ENCODE data around the gene BRIP1.
"Not testable (repeated sequence)": the region's sequence is repeated elsewhere in the genome, so short reads cannot be mapped to it uniquely, and the experiment has no call there.

The BRIP1 gene

GRCh38 chr17:61795546-61795945, 67.8 kb downstream of the BRIP1 start:
- no peak for DNase-seq

DNA sequence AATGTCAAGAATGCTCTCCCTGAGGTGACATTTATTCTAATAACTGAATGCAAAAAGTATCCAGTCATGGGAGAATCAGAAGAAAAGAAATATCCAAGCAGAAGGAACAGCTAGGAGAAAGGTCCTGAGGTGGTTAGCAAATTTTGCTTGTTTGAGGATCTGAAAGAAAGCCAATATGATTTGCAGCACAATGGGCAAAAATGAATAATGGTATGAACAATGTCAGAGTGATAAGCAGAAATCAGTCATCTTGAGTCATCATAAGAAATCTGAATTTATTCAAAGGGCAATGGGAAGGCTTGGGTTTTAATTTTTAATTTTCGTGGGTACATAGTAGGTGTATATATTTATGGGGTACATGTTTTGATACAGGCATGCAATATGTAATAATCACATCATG, 68.5 kb downstream of the BRIP1 start:
- DNase-seq = no peak

DNA sequence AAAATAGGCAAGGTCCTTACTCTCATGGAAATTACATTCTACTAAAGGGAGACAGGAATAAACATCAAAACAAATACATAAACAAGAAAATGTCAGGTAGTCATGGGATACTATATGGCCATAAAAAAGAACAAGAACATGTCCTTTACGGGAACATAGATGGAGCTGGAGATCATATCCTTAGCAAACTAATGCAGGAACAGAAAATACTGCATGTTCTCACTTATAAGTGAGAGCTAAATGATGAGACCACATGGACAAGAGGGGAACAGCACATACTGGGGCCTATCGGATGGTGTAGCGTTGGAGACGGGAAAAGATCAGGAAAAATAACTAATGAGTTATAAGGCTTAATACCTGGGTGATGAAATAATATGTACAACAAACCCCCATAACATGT, 69.1 kb downstream of the BRIP1 start:
- DNase-seq = no peak

DNA sequence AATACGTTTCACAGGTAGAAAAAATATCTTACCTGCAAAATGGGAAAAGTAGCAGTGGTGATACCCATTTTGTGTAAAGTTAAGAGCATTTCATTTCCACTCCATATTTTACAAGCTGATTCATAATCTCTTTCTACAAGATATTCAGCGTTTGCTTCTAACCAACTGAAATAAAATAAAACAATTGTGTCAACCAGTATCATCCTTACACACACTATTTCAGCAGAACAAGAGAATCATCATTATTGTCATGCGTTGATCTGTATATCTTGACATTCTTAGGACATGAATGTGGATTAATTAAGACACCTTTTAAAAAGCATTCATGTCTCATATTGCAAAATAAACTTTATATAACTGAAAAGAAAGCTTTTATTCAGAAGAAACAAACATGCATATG, 69.8 kb downstream of the BRIP1 start:
- no peak for DNase-seq

DNA sequence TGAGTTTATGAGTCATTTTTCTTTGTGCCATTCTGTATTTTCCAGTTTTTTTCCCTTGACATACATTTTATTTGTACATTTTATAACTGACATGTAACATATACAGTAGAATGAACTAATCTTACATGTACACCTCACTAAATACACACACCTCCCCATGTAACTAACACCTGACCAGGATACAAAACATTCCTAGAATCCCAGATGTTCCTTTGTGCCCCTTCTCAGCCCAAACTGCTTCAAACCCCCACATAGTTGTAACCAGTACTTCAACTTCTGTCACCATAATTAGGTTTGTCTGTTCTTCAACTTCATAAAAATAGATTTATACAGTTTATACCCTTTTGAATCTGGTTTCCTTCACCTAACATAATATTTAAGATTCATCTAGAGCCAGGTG, 73.5 kb downstream of the BRIP1 start:
- DNase-seq = no peak

GRCh38 chr17:61786088-61786487, 77.2 kb downstream of the BRIP1 start:
- DNase-seq = no peak

DNA sequence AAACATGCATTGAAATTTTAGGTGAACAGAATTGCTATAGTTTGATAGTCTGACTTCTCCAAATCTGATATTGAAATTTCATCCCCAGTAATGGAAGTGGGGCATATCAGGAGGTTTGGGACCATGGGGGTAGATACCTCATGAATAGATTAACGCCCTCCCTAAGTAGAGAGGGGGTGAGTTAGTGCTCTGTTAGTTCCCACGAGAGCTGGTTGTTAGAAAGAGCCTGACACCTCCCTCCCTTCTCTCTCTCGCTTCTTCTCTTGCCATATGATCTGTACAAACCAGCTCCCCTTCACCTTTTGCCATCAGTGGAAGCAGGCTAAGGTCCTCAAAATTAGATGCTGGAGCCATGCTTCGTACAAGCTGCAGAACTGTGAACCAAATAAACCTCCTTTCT, 78.8 kb downstream of the BRIP1 start:
- DNase-seq = no peak

DNA sequence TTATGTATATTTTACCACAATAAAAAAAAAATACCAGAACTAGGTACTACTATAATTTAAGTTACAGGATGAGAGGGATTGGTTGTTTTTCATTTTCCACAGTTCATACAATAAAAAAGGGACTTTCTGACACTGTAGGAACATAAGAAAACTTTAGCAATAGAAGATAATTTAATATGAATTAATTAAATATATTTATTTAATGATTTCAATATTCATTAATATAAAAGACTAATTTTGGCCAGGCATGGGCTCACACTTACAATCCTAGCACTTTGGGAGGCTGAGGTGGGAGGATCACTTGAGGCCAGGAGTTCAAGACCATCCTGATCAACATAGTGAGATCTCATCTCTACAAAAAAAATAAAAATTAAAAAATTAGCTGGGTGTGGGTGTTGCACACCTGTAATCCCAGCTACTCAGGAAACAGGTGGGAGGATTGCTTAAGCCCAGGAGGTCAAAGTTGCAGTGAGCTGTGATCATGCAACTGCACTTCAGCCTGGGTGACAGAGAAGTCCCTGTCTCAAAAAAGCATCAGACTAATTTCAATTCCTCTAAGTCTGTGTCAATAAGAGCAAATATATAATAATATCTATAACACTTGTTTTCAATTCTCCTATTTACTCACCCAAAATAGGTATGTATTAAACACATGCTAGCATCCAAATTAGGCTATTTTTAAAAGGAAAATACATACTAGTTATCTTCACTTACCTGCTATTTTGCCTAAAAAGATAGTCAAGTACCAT, 79.6 kb downstream of the BRIP1 start:
- no peak for DNase-seq

DNA sequence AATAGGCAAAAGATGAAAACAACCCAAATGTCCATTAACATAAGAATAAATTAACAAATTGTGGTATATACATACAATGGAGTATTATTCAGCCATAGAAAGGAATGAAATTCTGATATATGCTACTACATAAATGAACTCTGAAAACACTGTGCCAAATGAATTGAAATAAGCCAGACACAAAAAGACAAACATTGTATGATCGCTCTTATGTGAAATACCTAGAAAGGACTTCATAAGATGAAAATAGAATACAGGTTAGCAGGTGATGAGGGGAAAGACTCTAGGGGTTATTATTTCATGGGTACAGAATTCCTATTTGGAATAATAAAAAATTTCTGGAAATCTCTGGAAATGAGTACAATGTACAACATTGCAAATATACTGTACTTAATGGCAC, 80.2 kb downstream of the BRIP1 start:
- no peak for DNase-seq

DNA sequence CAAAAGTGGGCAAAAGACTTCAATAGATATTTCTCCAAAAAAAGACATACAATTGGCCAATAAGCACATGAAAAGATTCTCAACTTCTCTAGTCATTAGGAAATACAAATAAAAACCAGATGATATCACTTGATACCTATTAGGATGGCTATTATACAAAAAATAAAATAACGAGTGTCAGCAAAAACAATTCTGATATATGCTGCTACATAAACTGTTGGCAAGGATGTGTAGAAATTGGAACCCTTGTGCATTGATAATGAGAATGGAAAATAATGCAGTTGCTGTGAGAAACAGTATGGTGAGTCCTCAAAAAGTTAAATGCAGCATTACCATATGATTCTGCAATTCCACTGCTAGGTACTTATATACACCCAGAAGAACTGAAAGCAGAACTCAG, 80.6 kb downstream of the BRIP1 start:
- no peak for DNase-seq

DNA sequence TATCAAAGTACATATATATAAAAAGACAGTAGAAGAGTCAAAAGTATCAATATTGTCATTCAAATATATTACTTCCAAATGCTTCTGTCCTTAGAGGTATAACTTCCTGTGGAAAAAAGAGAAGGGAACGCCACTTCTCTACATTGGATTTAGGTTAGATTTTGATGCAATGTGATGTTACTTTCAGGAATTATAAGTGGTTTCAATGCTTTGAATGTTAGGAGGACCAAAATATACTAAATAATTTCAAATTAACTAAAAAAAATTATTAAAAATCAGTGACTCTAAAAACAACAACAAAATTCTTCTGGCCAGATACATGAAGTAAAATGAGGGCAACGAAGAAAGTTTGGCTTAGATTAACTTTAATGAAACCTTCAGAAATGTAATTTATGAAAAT, 88.0 kb downstream of the BRIP1 start:
- DNase-seq = no peak

- no peak for DNase-seq
Observed at GRCh38 chr17:61774724-61775123, 88.6 kb downstream of the BRIP1 start.

GRCh38 chr17:61774087-61774486, 89.2 kb downstream of the BRIP1 start:
- DNase-seq = not testable (repeated sequence)

DNA sequence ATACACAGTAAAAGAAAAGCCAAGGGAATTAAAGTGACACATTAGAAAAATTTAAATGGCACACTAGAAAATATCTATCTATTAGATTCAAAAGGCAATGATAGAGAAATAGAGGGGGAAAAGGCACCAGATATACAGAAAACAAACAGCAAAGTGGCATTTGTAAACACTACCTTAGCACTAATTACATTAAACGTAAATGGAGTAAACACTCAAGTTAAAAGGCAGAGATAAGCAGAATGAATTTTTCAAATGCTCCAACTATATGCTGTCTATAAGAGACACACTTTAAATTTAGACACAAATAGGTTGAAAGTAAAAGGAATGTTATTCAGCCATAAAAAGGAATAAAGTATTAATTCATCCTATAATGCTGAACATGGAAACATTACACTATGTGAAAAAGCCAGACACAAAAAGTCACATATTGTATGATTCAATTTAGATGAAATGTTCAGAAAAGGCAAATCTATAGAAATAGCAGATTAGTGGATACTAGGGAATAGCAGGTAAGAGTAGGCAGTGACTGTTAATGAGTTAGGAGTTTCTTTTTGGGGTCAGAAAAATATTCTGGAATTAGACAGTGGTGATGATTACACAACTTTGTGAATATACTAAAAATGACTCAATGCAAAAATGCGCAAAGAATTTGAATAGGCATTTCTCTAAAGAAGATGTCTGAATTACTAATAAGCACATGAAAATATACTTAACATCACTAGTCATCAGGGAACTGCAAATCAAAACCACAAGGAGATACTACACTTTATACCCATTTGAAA, 92.4 kb downstream of the BRIP1 start:
- no peak for DNase-seq

DNA sequence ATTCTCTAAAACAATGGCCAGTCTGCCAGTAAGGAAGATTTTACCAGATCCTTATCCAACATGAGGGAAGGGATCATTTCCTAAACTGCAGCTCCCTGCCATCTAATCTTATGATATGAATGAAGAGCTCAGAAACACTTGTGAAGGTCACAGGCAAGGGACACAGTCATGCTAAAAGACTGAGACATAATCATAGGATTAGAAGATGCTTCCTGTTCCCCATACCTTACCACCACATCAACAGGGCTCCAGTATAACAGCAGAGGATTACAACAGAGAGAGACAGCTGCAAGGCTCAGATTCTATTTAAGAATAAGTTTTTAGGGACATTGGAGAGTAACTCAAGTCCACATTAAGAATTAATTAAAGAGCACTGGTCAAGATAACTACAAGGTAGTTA, 93.3 kb downstream of the BRIP1 start:
- DNase-seq = no peak

GRCh38 chr17:61768405-61768804, 94.9 kb downstream of the BRIP1 start:
- no peak for DNase-seq

GRCh38 chr17:61766520-61766919, 96.8 kb downstream of the BRIP1 start:
- DNase-seq = no peak

DNA sequence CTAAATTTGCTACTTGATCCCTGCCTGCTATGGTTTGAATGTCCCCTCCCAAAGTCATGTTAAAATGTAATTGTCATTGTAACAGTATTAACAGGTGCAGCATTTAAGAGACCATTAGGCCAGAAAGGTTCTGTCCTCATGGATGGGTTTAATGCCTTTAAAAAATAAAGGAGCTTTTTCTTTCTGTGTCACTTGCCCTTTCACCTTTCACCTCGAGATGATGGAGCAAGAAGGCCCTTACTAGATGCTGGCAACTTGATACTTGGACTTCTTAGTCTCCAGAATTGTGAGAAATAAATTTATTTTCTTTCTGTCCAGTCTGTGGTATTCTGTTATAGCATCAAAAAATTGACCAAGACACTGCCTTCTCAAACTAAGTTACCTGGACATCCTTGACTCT, 98.5 kb downstream of the BRIP1 start:
- no peak for DNase-seq

DNA sequence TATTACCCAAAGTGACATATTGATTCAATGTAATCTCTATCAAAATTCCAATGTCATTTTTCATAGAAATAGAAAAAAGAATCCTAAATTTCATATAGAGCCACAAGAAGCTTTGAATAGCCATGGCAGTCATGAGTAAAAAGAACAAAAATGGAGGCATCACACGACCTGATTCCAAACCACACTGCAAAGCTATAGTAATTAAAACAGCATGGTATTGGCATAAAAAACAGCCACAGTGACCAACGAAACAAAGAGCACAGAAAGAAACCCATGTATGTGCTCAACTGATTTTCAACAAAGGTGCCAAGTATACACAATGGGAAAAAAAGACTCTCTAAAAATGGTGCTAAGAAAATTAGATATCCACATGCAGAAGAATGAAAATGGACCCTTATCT, 101.5 kb downstream of the BRIP1 start:
- no peak for DNase-seq

GRCh38 chr17:61759362-61759761, 104.0 kb downstream of the BRIP1 start:
- DNase-seq = no peak

GRCh38 chr17:61758430-61758829, 104.9 kb downstream of the BRIP1 start:
- no peak for DNase-seq

GRCh38 chr17:61757168-61757567, 106.2 kb downstream of the BRIP1 start:
- DNase-seq = no peak

DNA sequence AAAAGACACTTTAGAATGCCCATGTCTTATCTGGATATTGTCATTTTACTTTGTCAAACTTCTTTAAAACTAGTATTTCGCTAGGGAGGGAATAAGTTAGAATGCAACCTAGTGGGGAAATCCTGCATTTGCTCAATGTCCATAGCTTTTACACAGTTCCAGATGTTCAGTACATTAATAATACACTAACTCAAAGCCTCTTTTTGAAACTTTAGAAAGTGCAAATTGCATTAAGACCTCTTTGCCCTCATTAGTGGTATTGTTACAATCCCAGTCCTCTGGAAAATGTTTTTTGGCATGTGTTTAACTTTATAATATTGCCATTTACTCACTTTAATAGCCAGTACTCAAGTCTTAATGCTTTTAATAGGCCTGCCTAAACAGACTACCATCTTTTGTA, 106.8 kb downstream of the BRIP1 start:
- DNase-seq = no peak

DNA sequence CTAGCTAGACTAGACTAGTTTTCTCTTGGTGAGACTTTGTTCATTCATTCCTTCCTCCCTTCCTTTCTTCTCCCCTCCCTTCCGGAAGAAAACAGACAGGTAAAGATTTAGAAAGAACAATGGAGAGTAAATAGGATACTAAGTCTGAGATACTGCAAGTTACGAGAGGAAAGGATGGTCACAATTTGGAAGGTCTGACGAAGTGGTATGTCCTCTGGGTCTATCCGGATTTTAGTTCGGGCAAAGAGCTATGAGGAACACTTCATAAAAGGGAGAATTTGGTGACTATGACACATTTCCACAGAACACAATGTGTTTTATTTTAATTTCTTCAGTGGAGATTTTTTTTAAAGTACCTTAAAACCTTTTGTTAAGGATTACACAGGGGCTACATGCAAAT, 107.7 kb downstream of the BRIP1 start:
- no peak for DNase-seq

DNA sequence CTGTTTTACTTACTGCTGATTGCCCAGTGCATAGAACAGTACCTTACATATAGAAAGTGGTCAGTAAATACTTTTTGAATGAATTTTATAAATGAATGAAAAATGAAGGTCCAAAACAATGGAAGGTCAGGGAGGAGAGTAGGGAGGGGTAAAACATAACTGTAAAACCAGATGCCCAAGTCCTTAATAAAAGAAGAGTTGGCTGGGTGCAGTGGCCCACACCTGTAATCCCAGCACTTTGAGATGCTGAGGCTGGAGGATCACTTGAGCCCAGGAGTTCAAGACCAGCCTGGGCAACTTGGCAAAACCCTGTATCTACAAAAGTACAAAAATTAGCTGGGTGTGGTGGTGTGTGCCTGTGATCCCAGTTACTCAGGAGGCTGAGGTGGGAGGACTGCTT, 108.2 kb downstream of the BRIP1 start:
- DNase-seq = no peak

All from stimulated activated CD4-positive, alpha-beta T cell treated with anti-CD3 and anti-CD28 coated beads, Interleukin-4, amount 100 ng/mL, for 4 hours (primary cell).